ENCODE results near the gene ACY1.

The ACY1 gene

GRCh38 chr3:52006820-52007133, 23.4 kb downstream of the ACY1 start:
- H3K36me3 ChIP-seq (ENCODE audit: control insufficient read depth, insufficient read depth, low read length): no peaks in the 10 kb centered on the region
- peaks cover 14% of the 10 kb centered on the region for H3K4me1 ChIP-seq (ENCODE audit: control insufficient read depth, insufficient read depth, low read length)
- H3K27me3 ChIP-seq (ENCODE audit: control insufficient read depth, insufficient read depth, low read length): no peaks in the 10 kb centered on the region
- H3K9ac ChIP-seq (ENCODE audit: low read depth, low read length): no peak overlapping the region
- no peak overlapping the region for H3K4me3 ChIP-seq (ENCODE audit: low read depth, low read length)
- H3K9me3 ChIP-seq (ENCODE audit: control insufficient read depth, insufficient read depth, low read length): no peaks in the 10 kb centered on the region

GRCh38 chr3:52007291-52007690, 24.0 kb downstream of the ACY1 start:
- Histone ChIP-seq H3K9ac (ENCODE audit: low read depth, low read length) (no peak overlapping the region), H3K4me3 (ENCODE audit: low read depth, low read length) (no peak overlapping the region), H3K27me3 (ENCODE audit: control insufficient read depth, insufficient read depth, low read length) (no peaks in the 10 kb centered on the region), H3K36me3 (ENCODE audit: control insufficient read depth, insufficient read depth, low read length) (no peaks in the 10 kb centered on the region), H3K9me3 (ENCODE audit: control insufficient read depth, insufficient read depth, low read length) (no peaks in the 10 kb centered on the region), H3K4me1 (ENCODE audit: control insufficient read depth, insufficient read depth, low read length) (peaks cover 14% of the 10 kb centered on the region)

GRCh38 chr3:52010431-52010830, 27.1 kb downstream of the ACY1 start:
- Histone ChIP-seq H3K9me3 (ENCODE audit: control insufficient read depth, insufficient read depth, low read length) (no peaks in the 10 kb centered on the region), H3K27me3 (ENCODE audit: control insufficient read depth, insufficient read depth, low read length) (no peaks in the 10 kb centered on the region), H3K9ac (ENCODE audit: low read depth, low read length) (no peak overlapping the region), H3K4me3 (ENCODE audit: low read depth, low read length) (no peak overlapping the region), H3K36me3 (ENCODE audit: control insufficient read depth, insufficient read depth, low read length) (no peaks in the 10 kb centered on the region), H3K4me1 (ENCODE audit: control insufficient read depth, insufficient read depth, low read length) (peaks cover 6% of the 10 kb centered on the region)

- no peak overlapping the region for H3K4me3 ChIP-seq (ENCODE audit: low read depth, low read length)
- H3K9me3 ChIP-seq (ENCODE audit: control insufficient read depth, insufficient read depth, low read length): no peaks in the 10 kb centered on the region
- no peak overlapping the region for H3K9ac ChIP-seq (ENCODE audit: low read depth, low read length)
- H3K4me1 ChIP-seq (ENCODE audit: control insufficient read depth, insufficient read depth, low read length): no peaks in the 10 kb centered on the region
- no peaks in the 10 kb centered on the region for H3K27me3 ChIP-seq (ENCODE audit: control insufficient read depth, insufficient read depth, low read length)
- H3K36me3 ChIP-seq (ENCODE audit: control insufficient read depth, insufficient read depth, low read length): no peaks in the 10 kb centered on the region
Measured at GRCh38 chr3:52012699-52013098, 29.4 kb downstream of the ACY1 start.

GRCh38 chr3:52013802-52014598, 30.7 kb downstream of the ACY1 start:
- Histone ChIP-seq H3K36me3 (ENCODE audit: control insufficient read depth, insufficient read depth, low read length) (no peaks in the 10 kb centered on the region), H3K4me1 (ENCODE audit: control insufficient read depth, insufficient read depth, low read length) (no peaks in the 10 kb centered on the region), H3K4me3 (ENCODE audit: low read depth, low read length) (no peak overlapping the region), H3K9ac (ENCODE audit: low read depth, low read length) (no peak overlapping the region), H3K27me3 (ENCODE audit: control insufficient read depth, insufficient read depth, low read length) (no peaks in the 10 kb centered on the region), H3K9me3 (ENCODE audit: control insufficient read depth, insufficient read depth, low read length) (no peaks in the 10 kb centered on the region)

- Histone ChIP-seq H3K9ac (ENCODE audit: low read depth, low read length) (no peak overlapping the region), H3K9me3 (ENCODE audit: control insufficient read depth, insufficient read depth, low read length) (no peaks in the 10 kb centered on the region), H3K4me1 (ENCODE audit: control insufficient read depth, insufficient read depth, low read length) (no peaks in the 10 kb centered on the region), H3K27me3 (ENCODE audit: control insufficient read depth, insufficient read depth, low read length) (no peaks in the 10 kb centered on the region), H3K36me3 (ENCODE audit: control insufficient read depth, insufficient read depth, low read length) (no peaks in the 10 kb centered on the region), H3K4me3 (ENCODE audit: low read depth, low read length) (no peak overlapping the region)
Measured at GRCh38 chr3:52014613-52015012, 31.3 kb downstream of the ACY1 start.

- no peaks in the 10 kb centered on the region for H3K4me1 ChIP-seq (ENCODE audit: control insufficient read depth, insufficient read depth, low read length)
- no peak overlapping the region for H3K4me3 ChIP-seq (ENCODE audit: low read depth, low read length)
- no peaks in the 10 kb centered on the region for H3K9me3 ChIP-seq (ENCODE audit: control insufficient read depth, insufficient read depth, low read length)
- no peaks in the 10 kb centered on the region for H3K27me3 ChIP-seq (ENCODE audit: control insufficient read depth, insufficient read depth, low read length)
- H3K9ac ChIP-seq (ENCODE audit: low read depth, low read length): no peak overlapping the region
- no peaks in the 10 kb centered on the region for H3K36me3 ChIP-seq (ENCODE audit: control insufficient read depth, insufficient read depth, low read length)
Measured at GRCh38 chr3:52015438-52016228, 32.3 kb downstream of the ACY1 start.

- Histone ChIP-seq H3K4me1 (ENCODE audit: control insufficient read depth, insufficient read depth, low read length) (no peaks in the 10 kb centered on the region), H3K27me3 (ENCODE audit: control insufficient read depth, insufficient read depth, low read length) (no peaks in the 10 kb centered on the region), H3K4me3 (ENCODE audit: low read depth, low read length) (no peak overlapping the region), H3K36me3 (ENCODE audit: control insufficient read depth, insufficient read depth, low read length) (no peaks in the 10 kb centered on the region), H3K9me3 (ENCODE audit: control insufficient read depth, insufficient read depth, low read length) (no peaks in the 10 kb centered on the region), H3K9ac (ENCODE audit: low read depth, low read length) (no peak overlapping the region)
Measured at GRCh38 chr3:52017586-52017985, 34.3 kb downstream of the ACY1 start.

- no peak overlapping the region for H3K9ac ChIP-seq (ENCODE audit: low read depth, low read length)
- H3K27me3 ChIP-seq (ENCODE audit: control insufficient read depth, insufficient read depth, low read length): no peaks in the 10 kb centered on the region
- H3K4me3 ChIP-seq (ENCODE audit: low read depth, low read length): no peak overlapping the region
- H3K36me3 ChIP-seq (ENCODE audit: control insufficient read depth, insufficient read depth, low read length): no peaks in the 10 kb centered on the region
- H3K4me1 ChIP-seq (ENCODE audit: control insufficient read depth, insufficient read depth, low read length): peaks cover 5% of the 10 kb centered on the region
- H3K9me3 ChIP-seq (ENCODE audit: control insufficient read depth, insufficient read depth, low read length): no peaks in the 10 kb centered on the region
Measured at GRCh38 chr3:52018319-52019000, 35.1 kb downstream of the ACY1 start.

- H3K9me3 ChIP-seq (ENCODE audit: control insufficient read depth, insufficient read depth, low read length): no peaks in the 10 kb centered on the region
- H3K36me3 ChIP-seq (ENCODE audit: control insufficient read depth, insufficient read depth, low read length): no peaks in the 10 kb centered on the region
- H3K27me3 ChIP-seq (ENCODE audit: control insufficient read depth, insufficient read depth, low read length): no peaks in the 10 kb centered on the region
- no peak overlapping the region for H3K4me3 ChIP-seq (ENCODE audit: low read depth, low read length)
- H3K4me1 ChIP-seq (ENCODE audit: control insufficient read depth, insufficient read depth, low read length): peaks cover 5% of the 10 kb centered on the region
- H3K9ac ChIP-seq (ENCODE audit: low read depth, low read length): no peak overlapping the region
Measured at GRCh38 chr3:52019352-52020080, 36.2 kb downstream of the ACY1 start.

- Histone ChIP-seq H3K36me3 (ENCODE audit: control insufficient read depth, insufficient read depth, low read length) (no peaks in the 10 kb centered on the region), H3K27me3 (ENCODE audit: control insufficient read depth, insufficient read depth, low read length) (no peaks in the 10 kb centered on the region), H3K4me1 (ENCODE audit: control insufficient read depth, insufficient read depth, low read length) (peaks cover 5% of the 10 kb centered on the region), H3K9ac (ENCODE audit: low read depth, low read length) (no peak overlapping the region), H3K4me3 (ENCODE audit: low read depth, low read length) (no peak overlapping the region), H3K9me3 (ENCODE audit: control insufficient read depth, insufficient read depth, low read length) (no peaks in the 10 kb centered on the region)
Measured at GRCh38 chr3:52020796-52021195, 37.5 kb downstream of the ACY1 start.
